Activated T-cell treated with anti-CD3 and anti-CD28 coated beads, Interleukin-2, amount 50 U/mL, for 1 hour (primary cell): ENCODE data around the gene ME3.
"Not testable (repeated sequence)": the region's sequence is repeated elsewhere in the genome, so short reads cannot be mapped to it uniquely, and the experiment has no call there.

Source experiments
- DNase-seq: peaks from one replicate; pipeline ENCODE4 v3.0.0-alpha.2; 2020

ME3 gene

DNA sequence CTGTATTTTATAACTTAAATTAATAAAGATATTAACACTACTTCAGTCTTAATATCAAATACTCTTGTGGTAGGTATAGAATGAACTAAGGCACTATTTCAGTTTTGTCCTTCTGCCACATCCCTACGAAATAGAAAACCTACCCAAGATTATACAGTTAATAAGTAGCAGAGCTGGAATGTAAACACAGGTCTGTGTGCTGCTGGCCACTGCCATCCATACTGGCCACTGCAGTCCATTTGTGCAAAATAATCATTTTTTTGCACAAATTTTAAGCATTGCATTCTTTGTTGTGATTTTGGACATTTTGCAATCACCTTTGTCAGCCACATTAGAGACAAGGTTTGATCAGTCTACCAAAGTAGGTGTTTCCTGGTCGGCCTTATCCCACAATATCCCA is 91.9 kb downstream of the ME3 start:
- DNase-seq = no peak

DNA sequence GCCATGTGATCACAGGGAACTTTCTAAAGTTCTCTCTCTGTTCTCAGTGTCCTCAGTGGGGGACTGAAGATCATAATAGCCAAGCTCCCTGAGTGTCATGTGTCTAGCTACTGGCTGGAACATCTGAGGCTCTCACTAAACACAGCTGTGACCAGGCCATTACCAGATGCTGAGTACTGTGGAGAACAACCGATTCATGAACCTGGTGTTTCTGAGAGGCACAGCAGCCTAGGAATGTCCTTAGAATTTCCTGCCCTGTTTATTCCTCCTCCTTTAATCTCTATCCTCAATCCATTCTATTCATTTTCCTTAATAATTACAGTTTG is 93.0 kb downstream of the ME3 start:
- DNase-seq = no peak

GRCh38 chr11:86578727-86579405 is 93.5 kb downstream of the ME3 start:
- DNase-seq = no peak

DNA sequence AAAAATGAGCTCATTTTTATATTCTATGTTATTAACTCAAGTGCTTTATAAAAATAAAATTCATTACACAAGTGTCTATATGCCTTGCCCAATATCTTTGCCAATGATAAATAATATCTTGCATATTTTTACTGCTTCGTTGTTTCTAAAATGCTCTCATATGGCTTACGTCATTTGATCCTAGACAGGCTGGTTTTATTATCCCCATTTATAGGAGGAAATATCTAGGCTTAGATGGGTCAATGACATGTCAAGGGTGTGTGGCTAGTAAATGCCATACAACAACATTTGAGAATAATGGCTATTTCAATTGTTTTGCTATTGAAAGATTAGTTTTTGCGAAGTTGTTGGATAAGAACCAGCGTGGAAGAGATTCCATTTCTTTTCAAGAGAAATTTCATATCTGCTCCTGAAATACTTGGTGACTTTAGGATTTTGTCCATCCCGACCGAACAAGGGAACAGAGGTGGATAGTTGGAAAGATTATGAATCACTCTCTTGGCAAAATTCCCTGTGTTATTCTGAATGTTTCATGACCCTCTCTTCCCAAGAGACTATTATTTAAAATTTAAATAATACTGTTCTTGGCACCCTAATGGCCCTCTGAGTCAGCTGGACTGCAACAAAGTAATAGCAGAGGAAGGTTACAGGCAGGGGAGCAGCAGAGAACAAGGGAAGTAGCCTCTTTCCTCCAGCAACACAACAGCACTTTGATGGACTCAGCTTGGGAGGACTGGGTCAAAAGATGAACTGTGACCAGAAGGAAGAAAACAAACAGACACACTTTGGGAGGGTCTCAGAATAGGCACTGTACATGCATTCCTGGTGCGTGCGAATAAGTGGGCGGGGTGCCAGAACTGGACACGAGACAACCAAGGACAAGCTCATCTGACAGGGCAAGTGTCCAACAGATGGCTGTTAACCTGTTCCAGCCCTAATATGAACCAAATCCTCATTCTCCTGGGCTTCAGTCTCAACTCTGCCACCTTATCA is 94.5 kb downstream of the ME3 start:
- no peak for DNase-seq

GRCh38 chr11:86576946-86577624 is 95.3 kb downstream of the ME3 start:
- no peak for DNase-seq

- DNase-seq = no peak
These were observed 96.5 kb downstream of the ME3 start for GRCh38 chr11:86575927-86576326.

GRCh38 chr11:86575208-86575855 is 97.1 kb downstream of the ME3 start:
- no peak for DNase-seq

DNA sequence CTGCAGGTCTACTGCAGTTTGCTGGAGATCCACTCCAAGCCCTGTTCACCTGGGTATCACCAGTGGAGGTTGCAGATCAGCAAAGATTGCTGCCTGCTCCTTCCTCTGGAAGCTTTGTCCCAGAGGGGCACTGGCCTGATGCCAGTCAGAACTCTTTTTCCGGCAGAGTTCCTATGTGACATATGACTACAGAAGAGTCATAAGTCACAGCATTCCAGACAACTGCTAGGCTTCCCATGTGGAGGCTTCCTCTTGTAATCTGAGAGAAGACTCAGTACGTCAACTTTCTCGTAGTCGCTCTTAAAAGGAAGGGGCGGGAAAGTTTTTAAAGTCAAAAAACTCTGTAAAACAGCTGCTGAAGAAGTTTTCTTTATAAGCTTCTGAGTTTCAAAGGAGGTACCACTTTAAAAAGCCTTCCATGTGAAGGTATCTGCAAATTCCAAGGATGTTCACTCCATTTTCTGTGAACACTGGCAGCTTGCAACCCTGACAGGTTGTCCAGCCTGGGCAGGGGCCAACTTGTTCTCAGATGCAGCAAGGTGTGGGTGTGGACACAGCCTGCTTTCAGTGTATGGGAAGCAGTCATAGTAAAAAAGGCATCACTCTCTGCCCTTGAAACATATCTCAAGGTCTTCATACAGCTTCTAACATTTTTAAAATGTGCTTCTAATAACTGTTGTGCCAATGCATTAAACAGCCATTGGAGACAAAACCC is 97.8 kb downstream of the ME3 start:
- DNase-seq = no peak

- DNase-seq = no peak
These were observed 101.0 kb downstream of the ME3 start for GRCh38 chr11:86571273-86571948.

GRCh38 chr11:86570451-86570850 is 102.0 kb downstream of the ME3 start:
- DNase-seq = no peak

- no peak for DNase-seq
These were observed 102.4 kb downstream of the ME3 start for GRCh38 chr11:86570020-86570419.

DNA sequence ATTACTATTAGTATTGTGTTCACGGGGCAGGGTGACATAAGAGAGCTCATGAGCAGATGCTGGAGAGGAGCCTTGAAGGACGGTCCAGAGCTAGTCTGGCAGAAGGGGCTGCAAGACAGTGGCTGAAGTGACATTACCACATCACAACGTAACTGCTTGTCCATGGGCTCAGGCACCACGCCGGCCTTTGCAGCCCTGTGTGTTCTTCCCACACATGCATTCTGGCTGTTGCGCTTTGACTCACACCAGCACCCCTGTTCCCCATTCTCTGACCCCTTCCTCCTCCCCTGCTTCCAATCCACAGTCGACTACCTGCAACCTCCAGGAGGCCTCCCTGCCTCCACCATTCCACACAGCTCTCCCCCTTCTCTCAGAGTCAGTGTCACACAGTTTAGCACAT is 103.3 kb downstream of the ME3 start:
- DNase-seq = no peak

- no peak for DNase-seq
These were observed 106.6 kb downstream of the ME3 start for GRCh38 chr11:86565801-86566312.

- DNase-seq = no peak
These were observed 107.0 kb downstream of the ME3 start for GRCh38 chr11:86565388-86565787.

DNA sequence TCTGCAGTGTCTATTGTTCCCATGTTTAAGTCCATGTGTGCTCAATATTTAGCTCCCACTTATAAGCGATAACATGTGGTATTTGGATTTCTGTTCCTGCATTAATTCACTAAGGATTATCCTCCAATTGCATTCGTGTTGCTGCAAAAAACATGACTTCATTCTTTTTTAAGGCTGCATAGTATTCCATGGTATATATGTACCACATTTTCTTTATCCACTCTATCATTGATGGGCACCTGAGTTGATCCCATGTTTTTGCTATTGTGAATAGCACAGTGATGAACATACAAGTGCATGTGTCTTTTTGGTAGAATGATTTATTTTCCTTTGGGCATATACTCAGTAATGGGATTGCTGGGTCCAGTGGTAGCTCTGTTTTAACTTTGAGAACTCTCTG is 109.6 kb downstream of the ME3 start:
- DNase-seq = not testable (repeated sequence)

DNA sequence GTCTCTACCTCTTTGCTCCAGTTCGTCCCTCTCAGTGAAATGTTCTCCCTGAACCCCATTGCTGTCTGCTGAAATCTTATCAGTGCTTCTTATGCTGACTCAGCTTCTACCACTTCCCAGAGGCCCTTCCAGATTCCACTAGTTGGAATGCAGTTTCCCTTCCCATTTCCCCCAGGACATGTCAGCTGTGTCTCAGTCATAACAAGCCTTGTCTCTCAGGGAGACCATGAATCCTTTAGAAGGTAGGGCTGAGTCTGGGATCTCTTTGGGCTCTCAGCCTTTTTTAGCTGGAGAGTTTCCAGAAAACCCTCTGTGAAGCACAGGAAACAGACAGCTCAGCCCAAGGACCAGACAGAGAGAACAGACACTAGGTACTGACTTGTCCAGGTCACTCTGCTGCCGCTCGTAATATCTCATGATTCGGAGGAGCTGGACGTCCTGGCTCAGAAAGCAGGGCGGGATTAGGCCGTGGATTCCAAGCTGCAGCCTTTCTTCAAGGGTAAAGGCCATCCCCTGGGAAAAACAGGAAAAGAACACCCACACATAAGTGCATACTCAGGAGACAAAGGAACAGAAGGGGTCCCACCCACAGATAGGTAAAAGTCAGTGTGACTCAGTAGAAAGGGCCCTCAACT is 113.0 kb downstream of the ME3 start:
- no peak for DNase-seq

DNA sequence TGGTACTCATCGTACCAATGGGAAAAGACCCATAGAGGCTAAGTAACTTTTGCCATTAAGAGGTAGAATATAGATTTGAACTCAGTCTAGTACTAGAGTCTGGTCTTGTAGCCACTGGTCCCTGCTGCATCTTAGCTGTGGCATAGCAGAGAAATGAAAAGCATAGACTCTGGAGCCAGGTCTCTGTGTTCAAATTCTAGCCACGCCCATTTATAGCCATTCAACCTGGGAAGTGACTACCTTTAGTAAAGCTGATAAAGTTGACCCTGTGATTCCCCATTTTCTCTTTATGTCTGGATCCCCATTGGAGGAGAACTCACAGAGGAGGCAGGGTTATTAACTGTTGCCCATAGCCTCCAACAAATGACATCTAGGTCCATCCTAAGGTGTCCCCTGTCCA is 113.6 kb downstream of the ME3 start:
- no peak for DNase-seq

DNA sequence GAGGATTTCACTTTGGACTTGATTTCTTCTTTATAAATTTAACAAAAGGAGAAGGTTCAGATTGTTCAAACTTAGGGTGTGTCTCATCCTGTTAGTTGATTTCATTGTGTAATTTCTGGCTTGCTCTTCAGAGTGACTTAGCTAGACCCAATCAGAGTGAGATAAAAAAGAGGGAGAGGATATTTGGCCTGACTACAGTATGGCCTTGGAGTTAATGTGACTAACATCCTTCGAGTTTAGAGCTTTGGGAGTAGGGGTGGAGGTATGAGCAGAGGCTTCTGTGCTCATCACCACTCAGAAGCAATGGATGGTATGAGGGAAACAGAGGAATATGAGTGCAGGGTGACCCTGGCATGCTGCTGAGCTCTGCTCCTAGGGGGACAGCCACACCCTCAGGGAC is 114.2 kb downstream of the ME3 start:
- no peak for DNase-seq

GRCh38 chr11:86555866-86556265 is 116.5 kb downstream of the ME3 start:
- no peak for DNase-seq

- DNase-seq = no peak
These were observed 117.0 kb downstream of the ME3 start for GRCh38 chr11:86555401-86555800.

GRCh38 chr11:86553265-86553664 is 119.2 kb downstream of the ME3 start:
- no peak for DNase-seq
